ENCODE results near the gene CCDC71. TPM values are rescaled to one million over a fixed set of nuclear protein-coding genes. Genes with fewer than 3 reads are reported as not detected.
A peak's percentile ranks its signal among the peaks of the same experiment; 100 is the strongest.

The CCDC71 gene
- 37.1 and 46.4 TPM in 2 replicates for total RNA-seq (2014; rRNA removed; shearing (Covaris generic))

DNA sequence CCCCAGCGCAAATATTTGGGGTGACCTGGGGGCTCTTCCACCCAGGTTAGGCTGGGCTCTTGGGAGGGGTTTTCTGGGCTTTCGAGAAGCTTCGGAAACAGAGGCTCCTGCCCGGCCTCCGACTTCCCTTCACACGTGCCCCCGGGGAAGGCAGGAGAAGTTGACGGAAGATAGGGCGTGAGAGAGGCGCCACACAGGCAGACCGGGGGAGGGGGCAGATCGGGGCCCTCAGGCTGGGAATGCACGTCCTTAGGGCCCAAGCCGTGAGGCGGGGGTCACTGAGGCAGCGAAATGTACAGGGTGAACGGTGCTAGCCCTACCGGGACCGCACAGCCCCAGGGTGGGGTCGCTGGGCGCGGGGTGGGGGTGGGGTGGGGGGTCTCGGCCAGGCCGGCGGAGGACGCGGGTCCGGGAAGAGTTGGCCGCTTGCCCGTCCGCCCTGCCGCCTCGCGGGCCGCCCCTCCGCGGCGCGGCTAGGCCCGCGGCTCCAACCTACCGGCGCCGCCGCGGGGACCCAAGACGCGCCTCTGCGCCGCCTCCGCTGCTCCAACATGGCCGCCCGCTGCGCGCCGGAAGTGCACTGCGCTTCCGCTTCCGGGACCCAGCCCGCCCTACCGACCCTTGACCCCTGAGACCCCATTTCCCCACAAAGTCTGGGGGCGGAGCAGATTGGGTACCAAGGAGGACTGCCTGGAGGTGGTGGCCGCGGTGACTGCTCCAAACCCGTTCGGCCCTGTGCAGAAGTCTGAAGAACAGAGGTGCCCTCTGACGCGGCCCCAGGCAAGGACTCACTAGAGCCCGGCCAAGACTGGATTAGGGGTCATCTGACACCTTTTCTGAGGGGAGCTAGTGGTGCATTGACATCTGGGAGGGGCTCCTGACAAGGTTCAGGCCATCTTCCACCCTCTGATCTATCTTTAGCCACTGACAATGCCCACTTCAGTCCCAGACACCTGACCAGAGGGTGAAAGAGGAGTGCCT is at the start of gene CCDC71:
Gene CCDC71 (minus strand): TSS at position 561 of the 981 bp plus-strand sequence. CDS start 2,123 bp downstream, outside the sequence.
- peaks cover 13% of the 10 kb centered on the region for H3K36me3 ChIP-seq (replicated peaks; ENCODE audit: control insufficient read depth, insufficient read depth, low read length)
- DNase-seq: peak; percentile 96
- H3K27me3 ChIP-seq (ENCODE audit: control insufficient read depth, insufficient read depth, low read length): peaks cover 2% of the 10 kb centered on the region; the same call in 1 of the 2 replicates
- peak within 1 kb of the TSS; percentile 89 for H3K4me3 ChIP-seq (ENCODE audit: insufficient read depth, low read depth, low read length)

GRCh38 chr3:49213998-49214397 is 47.9 kb upstream of the CCDC71 start:
- Histone ChIP-seq H3K4me3 (ENCODE audit: insufficient read depth, low read depth, low read length) (no peak overlapping the region), H3K36me3 (replicated peaks; ENCODE audit: control insufficient read depth, insufficient read depth, low read length) (no peaks in the 10 kb centered on the region), H3K27me3 (ENCODE audit: control insufficient read depth, insufficient read depth, low read length) (no peaks in the 10 kb centered on the region)
- no peak for DNase-seq

GRCh38 chr3:49213541-49213943 is 47.4 kb upstream of the CCDC71 start:
- no peaks in the 10 kb centered on the region for H3K27me3 ChIP-seq (ENCODE audit: control insufficient read depth, insufficient read depth, low read length)
- no peak for DNase-seq
- no peak overlapping the region for H3K4me3 ChIP-seq (ENCODE audit: insufficient read depth, low read depth, low read length)
- H3K36me3 ChIP-seq (replicated peaks; ENCODE audit: control insufficient read depth, insufficient read depth, low read length): no peaks in the 10 kb centered on the region

DNA sequence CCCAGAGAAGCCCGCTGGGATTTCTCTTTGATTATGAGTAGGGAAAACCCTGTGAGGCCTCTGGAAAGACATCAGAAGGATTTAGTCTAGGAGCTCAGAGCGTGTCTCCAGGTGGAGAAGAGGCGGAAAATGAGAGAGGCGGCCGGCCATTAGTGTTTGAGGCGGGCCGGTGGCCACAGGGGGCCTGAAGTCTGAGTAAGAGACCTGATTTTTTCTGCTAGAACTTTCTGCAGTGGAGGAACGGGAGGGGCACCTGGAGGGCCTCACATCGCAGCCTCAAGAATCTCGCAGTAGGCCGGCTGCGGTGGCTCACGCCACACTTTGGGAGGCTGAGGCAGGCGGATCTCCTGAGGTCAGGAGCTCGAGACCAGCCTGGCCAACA is 33.8 kb upstream of the CCDC71 start:
- H3K27me3 ChIP-seq (ENCODE audit: control insufficient read depth, insufficient read depth, low read length): no peaks in the 10 kb centered on the region
- no peak overlapping the region; the same call in 1 of the 2 replicates for H3K4me3 ChIP-seq (ENCODE audit: insufficient read depth, low read depth, low read length)
- DNase-seq: no peak
- no peaks in the 10 kb centered on the region for H3K36me3 ChIP-seq (replicated peaks; ENCODE audit: control insufficient read depth, insufficient read depth, low read length)

DNA sequence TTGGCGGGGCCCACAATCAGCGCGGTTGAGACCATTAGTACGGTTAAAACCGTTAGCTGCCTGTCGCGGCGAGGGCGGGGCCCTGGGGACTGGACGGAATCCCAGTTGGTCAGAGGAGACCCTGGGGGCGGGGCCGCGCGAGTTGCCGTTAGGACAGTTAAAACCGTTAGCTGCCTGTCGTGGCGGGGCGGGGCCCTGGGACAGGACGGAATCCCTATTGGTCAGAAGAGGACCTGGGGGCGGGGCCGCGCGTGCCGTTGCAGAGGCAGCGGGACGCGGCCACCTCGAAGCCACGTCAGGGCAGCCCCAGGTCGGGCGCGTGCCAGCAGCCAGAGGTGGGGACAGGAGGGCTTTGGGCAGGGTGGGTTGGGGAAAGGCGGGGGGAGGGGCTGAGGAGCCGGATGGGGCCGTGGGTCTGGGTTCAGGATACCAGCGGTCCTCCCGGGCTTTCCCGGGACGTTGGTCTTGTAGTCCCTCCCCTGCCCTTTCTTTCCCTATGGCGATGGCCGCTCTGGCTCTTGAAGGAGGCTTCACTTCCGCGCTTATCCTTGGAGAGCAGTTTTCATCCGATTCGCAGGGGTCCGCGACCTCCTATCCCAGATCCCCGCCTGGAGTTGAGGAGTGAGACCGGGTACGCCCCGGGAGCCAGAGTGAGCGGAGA is 33.2 kb upstream of the CCDC71 start:
- DNase-seq: peak; percentile 85
- Histone ChIP-seq H3K27me3 (ENCODE audit: control insufficient read depth, insufficient read depth, low read length) (no peaks in the 10 kb centered on the region), H3K36me3 (replicated peaks; ENCODE audit: control insufficient read depth, insufficient read depth, low read length) (no peaks in the 10 kb centered on the region), H3K4me3 (ENCODE audit: insufficient read depth, low read depth, low read length) (no peak overlapping the region; the same call in 1 of the 2 replicates)

GRCh38 chr3:49198611-49199230 is 32.6 kb upstream of the CCDC71 start:
- H3K27me3 ChIP-seq (ENCODE audit: control insufficient read depth, insufficient read depth, low read length): no peaks in the 10 kb centered on the region
- H3K4me3 ChIP-seq (ENCODE audit: insufficient read depth, low read depth, low read length): no peak overlapping the region
- no peak for DNase-seq
- no peaks in the 10 kb centered on the region for H3K36me3 ChIP-seq (replicated peaks; ENCODE audit: control insufficient read depth, insufficient read depth, low read length)

GRCh38 chr3:49198161-49198560 is 32.0 kb upstream of the CCDC71 start:
- DNase-seq: peak; percentile 13
- Histone ChIP-seq H3K27me3 (ENCODE audit: control insufficient read depth, insufficient read depth, low read length) (no peaks in the 10 kb centered on the region), H3K36me3 (replicated peaks; ENCODE audit: control insufficient read depth, insufficient read depth, low read length) (no peaks in the 10 kb centered on the region), H3K4me3 (ENCODE audit: insufficient read depth, low read depth, low read length) (no peak overlapping the region)

DNA sequence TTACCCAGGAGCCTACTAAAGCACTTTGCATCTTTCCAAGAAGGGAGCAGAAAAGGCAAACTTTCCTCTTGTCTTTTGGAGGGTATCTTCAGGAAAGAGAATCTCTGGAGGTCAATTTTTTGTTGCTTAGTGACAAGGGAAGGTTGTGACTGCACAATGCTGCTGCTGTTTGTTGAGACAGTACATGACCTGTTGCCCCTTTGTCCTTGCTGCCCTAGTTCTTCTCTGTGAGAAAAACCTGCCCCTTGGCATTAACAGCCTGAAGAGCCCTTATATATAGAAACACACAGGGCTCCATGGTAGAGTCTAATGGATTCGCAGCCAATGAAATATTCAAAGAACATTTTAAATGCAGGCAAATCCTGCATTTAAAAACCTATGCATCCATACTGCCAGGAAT is 25.6 kb upstream of the CCDC71 start:
- no peak overlapping the region for H3K4me3 ChIP-seq (ENCODE audit: insufficient read depth, low read depth, low read length)
- DNase-seq: no peak
- no peaks in the 10 kb centered on the region for H3K27me3 ChIP-seq (ENCODE audit: control insufficient read depth, insufficient read depth, low read length)
- H3K36me3 ChIP-seq (replicated peaks; ENCODE audit: control insufficient read depth, insufficient read depth, low read length): no peaks in the 10 kb centered on the region

DNA sequence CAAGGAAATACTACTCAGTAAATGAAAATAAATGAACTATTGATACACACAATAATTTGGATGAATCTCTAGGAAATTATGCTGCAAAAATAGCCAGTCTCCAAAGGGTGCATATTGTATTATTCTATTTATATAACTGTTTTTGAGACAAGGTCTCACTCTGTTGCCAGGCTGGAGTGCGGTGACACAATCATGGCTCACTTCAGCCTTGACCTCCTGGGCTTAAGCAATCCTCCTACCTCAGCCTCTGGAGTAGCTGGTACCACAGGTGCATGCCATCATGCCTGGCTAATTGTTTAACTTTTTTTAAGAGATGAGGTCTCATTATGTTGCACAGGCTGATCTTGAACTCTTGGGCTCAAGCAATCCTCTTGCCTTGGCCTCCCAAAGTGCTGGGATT is 17.7 kb upstream of the CCDC71 start:
- DNase-seq: no peak
- H3K27me3 ChIP-seq (ENCODE audit: control insufficient read depth, insufficient read depth, low read length): no peaks in the 10 kb centered on the region
- H3K36me3 ChIP-seq (replicated peaks; ENCODE audit: control insufficient read depth, insufficient read depth, low read length): no peaks in the 10 kb centered on the region
- H3K4me3 ChIP-seq (ENCODE audit: insufficient read depth, low read depth, low read length): no peak overlapping the region

DNA sequence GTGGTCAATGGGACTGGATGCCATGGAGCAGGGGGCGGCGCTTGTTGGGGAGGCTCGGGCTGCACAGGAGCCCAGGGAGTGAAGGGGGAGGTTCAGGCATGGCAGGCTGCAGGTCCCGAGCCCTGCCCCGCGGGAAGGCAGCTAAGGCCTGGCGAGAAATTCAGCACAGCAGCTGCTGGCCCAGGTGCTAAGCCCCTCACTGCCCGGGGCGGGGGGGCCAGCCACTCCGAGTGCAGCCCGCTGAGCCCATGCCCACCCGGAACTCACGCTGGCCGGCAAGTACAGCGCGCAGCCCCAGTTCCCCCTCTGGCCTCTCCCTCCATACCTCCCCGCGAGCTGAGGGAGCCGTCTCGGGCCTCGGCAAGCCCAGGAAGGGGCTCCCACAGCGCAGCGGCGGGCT is 16.6 kb upstream of the CCDC71 start:
- no peaks in the 10 kb centered on the region for H3K27me3 ChIP-seq (ENCODE audit: control insufficient read depth, insufficient read depth, low read length)
- H3K4me3 ChIP-seq (ENCODE audit: insufficient read depth, low read depth, low read length): no peak overlapping the region
- DNase-seq: no peak
- H3K36me3 ChIP-seq (replicated peaks; ENCODE audit: control insufficient read depth, insufficient read depth, low read length): no peaks in the 10 kb centered on the region

- Histone ChIP-seq H3K4me3 (ENCODE audit: insufficient read depth, low read depth, low read length) (no peak overlapping the region), H3K27me3 (ENCODE audit: control insufficient read depth, insufficient read depth, low read length) (no peaks in the 10 kb centered on the region), H3K36me3 (replicated peaks; ENCODE audit: control insufficient read depth, insufficient read depth, low read length) (no peaks in the 10 kb centered on the region; the same call in 1 of the 2 replicates)
- no peak for DNase-seq
Observed at GRCh38 chr3:49181351-49181750, 15.2 kb upstream of the CCDC71 start.

GRCh38 chr3:49180116-49180515 is 14.0 kb upstream of the CCDC71 start:
- DNase-seq: no peak
- no peaks in the 10 kb centered on the region; the same call in 1 of the 2 replicates for H3K36me3 ChIP-seq (replicated peaks; ENCODE audit: control insufficient read depth, insufficient read depth, low read length)
- H3K4me3 ChIP-seq (ENCODE audit: insufficient read depth, low read depth, low read length): no peak overlapping the region
- H3K27me3 ChIP-seq (ENCODE audit: control insufficient read depth, insufficient read depth, low read length): no peaks in the 10 kb centered on the region

DNA sequence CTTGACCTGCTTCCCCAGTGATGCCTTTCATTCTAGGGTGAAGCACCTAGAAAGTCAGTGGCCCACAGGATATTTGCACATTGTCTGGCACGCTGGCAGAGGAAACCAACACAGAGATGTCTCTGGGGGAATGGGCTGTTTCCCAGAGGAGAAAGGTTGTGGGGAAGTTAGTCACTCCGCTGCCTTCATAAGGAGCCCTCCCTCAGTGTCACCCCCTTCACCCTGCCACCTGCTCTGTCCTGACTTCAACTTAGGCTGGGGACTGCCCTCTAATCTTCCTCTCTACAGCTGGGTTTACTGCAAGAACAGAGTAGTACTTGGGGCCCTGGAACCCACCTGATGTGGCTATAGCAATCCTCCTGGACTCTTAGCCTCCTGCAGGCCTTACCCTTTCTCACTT is 10.9 kb upstream of the CCDC71 start:
- H3K27me3 ChIP-seq (ENCODE audit: control insufficient read depth, insufficient read depth, low read length): no peaks in the 10 kb centered on the region
- DNase-seq: no peak
- H3K4me3 ChIP-seq (ENCODE audit: insufficient read depth, low read depth, low read length): no peak overlapping the region
- H3K36me3 ChIP-seq (replicated peaks; ENCODE audit: control insufficient read depth, insufficient read depth, low read length): no peaks in the 10 kb centered on the region; the same call in 1 of the 2 replicates

- H3K36me3 ChIP-seq (replicated peaks; ENCODE audit: control insufficient read depth, insufficient read depth, low read length): no peaks in the 10 kb centered on the region; the same call in 1 of the 2 replicates
- no peak overlapping the region for H3K4me3 ChIP-seq (ENCODE audit: insufficient read depth, low read depth, low read length)
- peak; percentile 32 for DNase-seq
- H3K27me3 ChIP-seq (ENCODE audit: control insufficient read depth, insufficient read depth, low read length): peaks cover 2% of the 10 kb centered on the region; the same call in 1 of the 2 replicates
Observed at GRCh38 chr3:49175530-49175929, 9.4 kb upstream of the CCDC71 start.
